SK-N-SH treated with all-trans-retinoic acid at 6 μM for 48 hours (cell line): ENCODE measurements around the gene NONO.
A peak's percentile ranks its signal among the peaks of the same experiment; 100 is the strongest.

Experiments used
- ATAC-seq: fragments of 200-7000 bp; cut with Tn5 transposase; 3 replicates; pipeline ENCODE4 v1.9.1; 2020; ENCODE audit warnings: mild to moderate bottlenecking, moderate library complexity
- ARNTL ChIP-seq: fragments of 450-650 bp; formaldehyde crosslinking; IDR thresholded peaks from 2 replicates; pipeline ENCODE4 v1.5.0; 2020; ENCODE audit warnings: low read depth, mild to moderate bottlenecking, moderate library complexity, borderline replicate concordance
- BACH2 ChIP-seq: fragments of 250-450 bp; sonication (Bioruptor Pico); IDR thresholded peaks from 2 replicates; pipeline ENCODE4 v1.9.0; 2021; ENCODE audit warnings: mild to moderate bottlenecking, borderline replicate concordance
- CREB5 ChIP-seq: fragments of 250-450 bp; sonication (Bioruptor Pico); IDR thresholded peaks from 2 replicates; pipeline ENCODE4 v1.5.1; 2020; ENCODE audit warnings: low read depth, mild to moderate bottlenecking, moderate library complexity
- CSDC2 ChIP-seq: fragments of 250-450 bp; sonication (Bioruptor Pico); IDR thresholded peaks from 2 replicates; pipeline ENCODE4 v1.5.0; 2020; ENCODE audit warnings: mild to moderate bottlenecking, moderate library complexity
- ESRRG ChIP-seq: fragments of 250-450 bp; sonication (Bioruptor Pico); IDR thresholded peaks from 2 replicates; pipeline ENCODE4 v1.6.1; 2021; ENCODE audit warnings: mild to moderate bottlenecking
- ISL1 ChIP-seq: fragments of 250-450 bp; sonication (Bioruptor Pico); IDR thresholded peaks from 2 replicates; pipeline ENCODE4 v2.1.2; 2022; ENCODE audit warnings: mild to moderate bottlenecking, moderate library complexity
- OSR1 ChIP-seq: fragments of 250-450 bp; sonication (Bioruptor Pico); IDR thresholded peaks from 2 replicates; pipeline ENCODE4 v1.8.0; 2022; ENCODE audit warnings: moderate library complexity, mild to moderate bottlenecking, inconsistent platforms
- PATZ1 ChIP-seq: fragments of 250-450 bp; sonication (Bioruptor Pico); IDR thresholded peaks from 2 replicates; pipeline ENCODE4 v1.8.0; 2020; ENCODE audit warnings: mild to moderate bottlenecking, moderate library complexity, borderline replicate concordance
- POU6F1 ChIP-seq: fragments of 250-450 bp; sonication (Bioruptor Pico); IDR thresholded peaks from 2 replicates; pipeline ENCODE4 v1.8.0; 2021; ENCODE audit warnings: low read depth, mild to moderate bottlenecking, moderate library complexity, borderline replicate concordance
- PPARA ChIP-seq: fragments of 250-450 bp; sonication (Bioruptor Pico); IDR thresholded peaks from 2 replicates; pipeline ENCODE4 v1.5.0; 2020; ENCODE audit warnings: mild to moderate bottlenecking, borderline replicate concordance
- RARB ChIP-seq: fragments of 250-450 bp; sonication (Bioruptor Pico); IDR thresholded peaks from 2 replicates; pipeline ENCODE4 v1.8.0; 2021; ENCODE audit warnings: mild to moderate bottlenecking, moderate library complexity
- SNAI2 ChIP-seq: fragments of 250-450 bp; sonication (Bioruptor Pico); IDR thresholded peaks from 2 replicates; pipeline ENCODE4 v1.5.0; 2020; ENCODE audit warnings: mild to moderate bottlenecking, moderate library complexity
- TCF4 ChIP-seq: fragments of 250-450 bp; sonication (Bioruptor Pico); IDR thresholded peaks from 2 replicates; pipeline ENCODE4 v1.8.0; 2021; ENCODE audit warnings: mild to moderate bottlenecking, moderate library complexity, borderline replicate concordance
- TOX ChIP-seq: fragments of 250-450 bp; sonication (Bioruptor Pico); IDR thresholded peaks from 2 replicates; pipeline ENCODE4 v1.8.0; 2021; ENCODE audit warnings: mild to moderate bottlenecking, moderate library complexity, borderline replicate concordance
- TSHZ2 ChIP-seq: fragments of 250-450 bp; sonication (Bioruptor Pico); IDR thresholded peaks from 2 replicates; pipeline ENCODE4 v1.5.0; 2020; ENCODE audit warnings: mild to moderate bottlenecking, moderate library complexity
- ZC3H10 ChIP-seq: fragments of 250-450 bp; sonication (Bioruptor Pico); IDR thresholded peaks from 2 replicates; pipeline ENCODE4 v1.5.1; 2021; ENCODE audit warnings: mild to moderate bottlenecking, moderate library complexity
- ZFP3 ChIP-seq: fragments of 250-450 bp; sonication (Bioruptor Pico); IDR thresholded peaks from 2 replicates; pipeline ENCODE4 v1.5.0; 2020; ENCODE audit warnings: mild to moderate bottlenecking, moderate library complexity
- ZFP30 ChIP-seq: fragments of 450-650 bp; formaldehyde crosslinking; IDR thresholded peaks from 2 replicates; pipeline ENCODE4 v1.5.0; 2022; ENCODE audit warnings: mild to moderate bottlenecking, moderate library complexity
- ZNF70 ChIP-seq: fragments of 450-650 bp; formaldehyde crosslinking; IDR thresholded peaks from 2 replicates; pipeline ENCODE4 v1.5.0; 2020; ENCODE audit warnings: mild to moderate bottlenecking, moderate library complexity
- ZNF8 ChIP-seq: fragments of 450-650 bp; formaldehyde crosslinking; IDR thresholded peaks from 2 replicates; pipeline ENCODE4 v1.5.0; 2020; ENCODE audit warnings: mild to moderate bottlenecking, moderate library complexity

The NONO gene

GRCh38 chrX:71302461-71303213 lies 19.2 kb downstream of the NONO start (continued):
- TF ChIP-seq ISL1 (CRISPR knock-in tag): no peak
- TF ChIP-seq TOX: no peak
- TF ChIP-seq OSR1: no peak
- no peak for TF ChIP-seq RARB (CRISPR knock-in tag)
- TF ChIP-seq ZNF8: no peak
- TF ChIP-seq ZC3H10 (CRISPR knock-in tag): no peak
- TF ChIP-seq ESRRG (CRISPR knock-in tag): no peak
- TF ChIP-seq ARNTL (CRISPR knock-in tag): no peak
- no peak for TF ChIP-seq ZNF70 (CRISPR knock-in tag)
- no peak for TF ChIP-seq PATZ1

- no peak for ATAC-seq
- TF ChIP-seq ZFP3 (no peak), ISL1 (CRISPR knock-in tag) (no peak), POU6F1 (CRISPR knock-in tag) (no peak), RARB (CRISPR knock-in tag) (no peak), TOX (no peak), ESRRG (CRISPR knock-in tag) (no peak), TSHZ2 (no peak), BACH2 (CRISPR knock-in tag) (no peak), ZFP30 (CRISPR knock-in tag) (no peak), ZNF8 (no peak), SNAI2 (no peak), ZNF70 (CRISPR knock-in tag) (no peak), CREB5 (CRISPR knock-in tag) (no peak), PPARA (CRISPR knock-in tag) (no peak), CSDC2 (CRISPR knock-in tag) (no peak), TCF4 (no peak)
These were observed 21.1 kb downstream of the NONO start for GRCh38 chrX:71304561-71304960.

- TF ChIP-seq TSHZ2: no peak
- TF ChIP-seq ZFP30 (CRISPR knock-in tag): no peak
- TF ChIP-seq, all 23 proteins: peak for 0
- ATAC-seq: peak; percentile 96
These were observed 32.5 kb downstream of the NONO start for GRCh38 chrX:71315917-71316316.

- ATAC-seq: peak; percentile 45; the same call in 2 of the 3 replicates
These were observed 33.5 kb downstream of the NONO start for GRCh38 chrX:71316959-71317358.
